AG04450 (cell line): ENCODE data around the gene NEO1. TPM values are rescaled to one million over a fixed set of nuclear protein-coding genes. Genes with fewer than 3 reads are reported as not detected.

ENCODE experiments used
- CTCF ChIA-PET: fragments of 300-600, 350-600 bp; formaldehyde crosslinking; extraction: SDS; loops from one replicate; lab custom pipeline; 2022; ENCODE audit warnings: antibody characterized with exemption, inconsistent platforms; lab: Charles Lee
- POLR2A ChIA-PET: fragments of 350-600 bp; formaldehyde crosslinking; extraction: SDS; loops from one replicate; lab custom pipeline; 2021; ENCODE audit warnings: antibody characterized with exemption, inconsistent platforms; lab: Yijun Ruan, JAX
- DNase-seq: peaks from one replicate; pipeline ENCODE4 v3.0.0-alpha.2; 2011; ENCODE audit warnings: low read depth, low spot score
- H3K27ac ChIP-seq: one replicate; pipeline ENCODE4 v1.5.1; 2012; ENCODE audit warnings: low read depth, low read length, control low read depth
- H3K27me3 ChIP-seq: one replicate; pipeline ENCODE4 v1.6.0; 2012; ENCODE audit warnings: low read length; ENCODE audit not compliant: control insufficient read depth, insufficient read depth
- H3K4me3 ChIP-seq: 2 replicates; pipeline ENCODE4 v1.5.1; 2011; ENCODE audit warnings: mild to moderate bottlenecking, low read depth, low read length, control low read depth
- H3K9me3 ChIP-seq: 2 replicates; pipeline ENCODE4 v1.5.1; 2012; ENCODE audit warnings: low read length; ENCODE audit not compliant: control insufficient read depth, insufficient read depth
- polyA plus RNA-seq: library from polyadenylated mRNA; depleted of rRNA; stranded (reverse); fragments of >200 nt; gene quantifications from 2 replicates; pipeline ENCODE4 v1.2.3, GENCODE V29; 2011
- small RNA-seq: library from RNA; depleted of rRNA; stranded (forward); fragments of <200 nt; gene quantifications from one replicate; pipeline ENCODE3, GENCODE V24; 2012; ENCODE audit warnings: low read depth; ENCODE audit not compliant: insufficient read length
- TF ChIP-seq, protein P1 (sequence below): IDR thresholded peaks from 2 replicates; pipeline ENCODE4 v1.5.1; 2011; ENCODE audit warnings: low read depth, low read length, control low read depth, inconsistent platforms

NEO1 gene
- polyA plus RNA-seq, 1 experiment: 3.5 TPM

DNA sequence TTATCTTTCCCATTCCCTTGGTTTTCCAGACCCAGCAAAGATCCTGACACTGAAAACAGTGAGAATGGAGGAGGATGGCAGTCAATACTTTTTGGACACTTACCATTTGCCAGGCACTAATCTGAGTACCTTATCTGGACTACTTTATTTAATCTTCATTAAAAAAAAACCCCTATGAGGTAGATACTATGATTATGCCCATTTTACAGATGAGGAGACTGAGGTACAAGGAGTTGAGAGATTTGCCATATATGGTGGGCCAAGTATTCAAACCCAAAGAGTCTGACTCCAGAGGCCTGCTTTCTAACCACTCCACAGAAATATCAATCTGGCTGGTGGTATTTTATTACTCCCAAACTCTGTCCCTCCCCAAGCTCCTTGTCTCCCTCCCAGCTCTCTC lies 296.9 kb downstream of the NEO1 start:
- no peak overlapping the region for H3K27ac ChIP-seq
- DNase-seq: no peak
- H3K27me3 ChIP-seq: no peaks in the 10 kb centered on the region
- no peaks in the 10 kb centered on the region for H3K9me3 ChIP-seq
- ChIA-PET POLR2A (no interaction called here), CTCF (no interaction called here)
- TF ChIP-seq, protein P1, sequence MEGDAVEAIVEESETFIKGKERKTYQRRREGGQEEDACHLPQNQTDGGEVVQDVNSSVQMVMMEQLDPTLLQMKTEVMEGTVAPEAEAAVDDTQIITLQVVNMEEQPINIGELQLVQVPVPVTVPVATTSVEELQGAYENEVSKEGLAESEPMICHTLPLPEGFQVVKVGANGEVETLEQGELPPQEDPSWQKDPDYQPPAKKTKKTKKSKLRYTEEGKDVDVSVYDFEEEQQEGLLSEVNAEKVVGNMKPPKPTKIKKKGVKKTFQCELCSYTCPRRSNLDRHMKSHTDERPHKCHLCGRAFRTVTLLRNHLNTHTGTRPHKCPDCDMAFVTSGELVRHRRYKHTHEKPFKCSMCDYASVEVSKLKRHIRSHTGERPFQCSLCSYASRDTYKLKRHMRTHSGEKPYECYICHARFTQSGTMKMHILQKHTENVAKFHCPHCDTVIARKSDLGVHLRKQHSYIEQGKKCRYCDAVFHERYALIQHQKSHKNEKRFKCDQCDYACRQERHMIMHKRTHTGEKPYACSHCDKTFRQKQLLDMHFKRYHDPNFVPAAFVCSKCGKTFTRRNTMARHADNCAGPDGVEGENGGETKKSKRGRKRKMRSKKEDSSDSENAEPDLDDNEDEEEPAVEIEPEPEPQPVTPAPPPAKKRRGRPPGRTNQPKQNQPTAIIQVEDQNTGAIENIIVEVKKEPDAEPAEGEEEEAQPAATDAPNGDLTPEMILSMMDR: no peak
- no peak overlapping the region for H3K4me3 ChIP-seq

DNA sequence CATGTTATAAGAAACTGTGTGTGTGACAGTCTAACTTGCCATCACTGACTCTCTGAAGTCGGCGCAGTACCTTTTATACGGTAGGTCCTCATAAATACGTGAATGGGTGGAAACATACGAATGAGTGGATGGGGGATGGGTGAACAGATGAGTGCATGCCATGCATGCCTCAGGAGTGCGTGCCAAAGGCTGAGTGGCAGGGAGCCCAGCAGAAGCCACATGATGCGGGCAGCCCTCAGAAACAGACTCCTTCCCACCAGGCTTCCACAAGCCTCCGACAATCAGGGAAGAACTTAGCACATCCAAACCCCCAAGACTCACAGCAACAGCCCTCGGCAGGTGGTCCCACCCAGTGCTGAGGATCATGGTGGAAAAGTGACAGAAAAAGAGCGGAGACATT lies 299.8 kb downstream of the NEO1 start:
- H3K27ac ChIP-seq: no peak overlapping the region
- TF ChIP-seq, protein P1: no peak
- no peak for DNase-seq
- no peaks in the 10 kb centered on the region for H3K27me3 ChIP-seq
- CTCF ChIA-PET: no interaction called here
- POLR2A ChIA-PET: no interaction called here
- H3K9me3 ChIP-seq: no peaks in the 10 kb centered on the region
- H3K4me3 ChIP-seq: no peak overlapping the region

DNA sequence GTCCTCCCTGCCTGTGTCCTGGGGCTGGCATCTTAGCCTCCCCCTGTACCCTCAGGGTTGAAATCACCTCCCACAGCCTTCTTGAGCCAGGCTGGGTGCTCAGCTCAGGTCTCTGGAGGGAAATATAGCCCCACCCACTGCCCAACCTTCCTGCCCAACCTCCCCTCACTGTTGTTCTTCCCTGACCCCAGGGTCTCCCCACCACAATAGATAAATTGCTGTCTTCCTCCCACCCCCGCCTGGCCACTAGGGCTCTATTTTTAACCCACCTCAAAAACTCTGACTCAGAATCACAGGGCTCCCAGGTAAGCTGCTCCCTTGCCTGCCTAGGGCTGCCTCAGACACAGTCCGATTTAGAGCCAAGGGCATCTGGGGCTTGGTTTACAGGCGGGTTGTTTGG lies 301.5 kb downstream of the NEO1 start:
- Histone ChIP-seq H3K9me3 (no peaks in the 10 kb centered on the region), H3K27ac (no peak overlapping the region), H3K27me3 (no peaks in the 10 kb centered on the region), H3K4me3 (no peak overlapping the region)
- ChIA-PET POLR2A (no interaction called here), CTCF (no interaction called here)
- TF ChIP-seq, protein P1: no peak
- DNase-seq: no peak

- ChIA-PET POLR2A (no interaction called here), CTCF (no interaction called here)
- Histone ChIP-seq H3K27ac (no peak overlapping the region), H3K27me3 (peaks cover under 1% of the 10 kb centered on the region), H3K4me3 (no peak overlapping the region), H3K9me3 (no peaks in the 10 kb centered on the region)
- no peak for DNase-seq
- TF ChIP-seq, protein P1: no peak
These were observed 302.0 kb downstream of the NEO1 start for GRCh38 chr15:73354241-73354640.

Small RNA genes lying within 50 kb of the gene (small RNA-seq; reads per million reads assigned to genes)
- not detected for gene FKBP1AP2
